Tibial nerve (tissue), 3 donors: ENCODE data around the gene TNNI3K.

Experiments
- CTCF ChIP-seq, 5 experiments: fragments of 200-600 bp in 3 of 5; fragments of 450-650 bp in 2 of 5; sonication (generic) in 3 of 5; IDR thresholded peaks; one replicate each; pipeline ENCODE4 v1.5.1; 2016 to 2019; ENCODE audit warnings: antibody characterized with exemption in 5 of 5, mild to moderate bottlenecking in 3 of 5, moderate library complexity in 2 of 5
- POLR2A ChIP-seq, 2 donors: fragments of 450-650 bp; IDR thresholded peaks; one replicate each; pipeline ENCODE4 v1.6.1; 2017; ENCODE audit warnings: antibody characterized with exemption in 2 of 2, mild to moderate bottlenecking in 2 of 2, moderate library complexity in 2 of 2

DNA sequence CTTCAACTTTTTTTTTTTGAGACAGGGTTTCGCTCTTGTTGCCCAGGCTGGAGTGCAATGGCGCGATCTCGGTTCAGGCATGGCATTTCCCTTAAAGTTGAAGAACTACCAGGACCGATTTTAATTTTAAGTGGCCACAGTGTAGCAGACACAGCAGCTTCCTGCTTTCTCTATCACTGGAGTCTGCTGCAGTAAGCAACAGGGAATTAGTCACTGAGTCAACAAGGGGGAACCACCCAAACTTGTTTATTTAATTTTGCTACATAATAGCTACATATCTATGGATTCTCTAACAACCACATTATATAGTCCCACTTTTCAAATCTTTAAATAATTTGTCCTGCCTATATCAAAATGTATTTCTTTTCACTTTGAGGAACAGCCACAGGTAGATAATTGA lies 12.5 kb upstream of the TNNI3K start:
- TF ChIP-seq CTCF (IDR thresholded peaks at IDR 0.05) = no peak
- no peak for TF ChIP-seq POLR2A (IDR thresholded peaks at IDR 0.05)
